GM12878 (cell line): ENCODE data around the gene CNR2. TPM values are rescaled to one million over a fixed set of nuclear protein-coding genes. Genes with fewer than 3 reads are reported as not detected.
"Not testable (repeated sequence)": the region's sequence is repeated elsewhere in the genome, so short reads cannot be mapped to it uniquely, and the experiment has no call there.

Experiments used
- ATAC-seq: fragments of 200-7000 bp; cut with Tn5 transposase; 3 replicates; pipeline ENCODE4 v1.9.1; 2020; ENCODE audit warnings: mild to moderate bottlenecking, moderate library complexity
- BruUV-seq: library from RNA; stranded (reverse); fragments of 400-500 nt; replicated peaks from 2 replicates; lab custom pipeline; 2021; lab: Mats Ljungman, UMichigan
- CTCF ChIA-PET: fragments of 300-600 bp; sonication (Branson Sonifier 250); formaldehyde crosslinking; extraction: SDS; loops from one replicate; lab custom pipeline; 2021; ENCODE audit warnings: inconsistent platforms; lab: Yijun Ruan, JAX
- POLR2A ChIA-PET: fragments of 350-600 bp; formaldehyde crosslinking; extraction: SDS; loops from one replicate; lab custom pipeline; 2021; ENCODE audit warnings: inconsistent platforms; lab: Charles Lee
- RAD21 ChIA-PET: fragments of 300-600 bp; sonication (Branson Sonifier 250); formaldehyde crosslinking; loops from one replicate; lab custom pipeline; 2023; ENCODE audit warnings: antibody characterized with exemption; ENCODE audit not compliant: unreplicated experiment; lab: Charles Lee
- SMC1A ChIA-PET: fragments of 300-600 bp; sonication (Branson Sonifier 250); formaldehyde crosslinking; loops from one replicate; lab custom pipeline; 2023; ENCODE audit not compliant: unreplicated experiment, uncharacterized antibody; lab: Charles Lee
- DNase-seq: peaks from one replicate; pipeline ENCODE4 v3.0.0-alpha.2; 2011; ENCODE audit warnings: low read depth, low spot score
- FAIRE-seq: peaks from 3 replicates; lab custom pipeline; 2011; peaks lifted over from hg19 to GRCh38; lab: Jason Lieb, UNC
- H2AFZ ChIP-seq: 2 replicates; pipeline ENCODE4 v1.6.0; 2011; ENCODE audit warnings: low read depth, low read length, control low read depth; ENCODE audit not compliant: control insufficient read depth
- H3K27ac ChIP-seq: 2 replicates; pipeline ENCODE4 v1.5.1; 2011; ENCODE audit warnings: control low read depth; ENCODE audit not compliant: control insufficient read depth, insufficient read depth
- H3K27me3 ChIP-seq, 2 experiments: replicated peaks in 1 of 2; 2 replicates each; pipeline versions ENCODE4 v1.6.0 to v1.6.1; 2011; ENCODE audit warnings: low read length in 1 of 2; ENCODE audit not compliant: control insufficient read depth in 2 of 2, insufficient read depth in 2 of 2
- H3K36me3 ChIP-seq, 2 experiments: 2 replicates each; pipeline ENCODE4 v1.5.1; 2011; ENCODE audit warnings: low read length in 1 of 2; ENCODE audit not compliant: control insufficient read depth in 2 of 2, insufficient read depth in 2 of 2
- H3K4me1 ChIP-seq: 2 replicates; pipeline ENCODE4 v1.6.1; 2011; ENCODE audit warnings: mild to moderate bottlenecking, low read length, moderate library complexity, mixed read lengths; ENCODE audit not compliant: control insufficient read depth, insufficient read depth
- H3K4me2 ChIP-seq: 2 replicates; pipeline ENCODE4 v1.6.0; 2011; ENCODE audit warnings: control low read depth; ENCODE audit not compliant: control insufficient read depth, insufficient read depth
- H3K4me3 ChIP-seq: fragments of 200-600 bp; sonication (generic); 2 replicates; pipeline ENCODE4 v1.5.1; 2016
- H3K79me2 ChIP-seq: 2 replicates; pipeline ENCODE4 v1.6.0; 2011; ENCODE audit warnings: low read length; ENCODE audit not compliant: control insufficient read depth, insufficient read depth
- H3K9ac ChIP-seq: 2 replicates; pipeline ENCODE4 v1.8.0; 2011; ENCODE audit warnings: low read length, control low read depth, mixed read lengths; ENCODE audit not compliant: control insufficient read depth, insufficient read depth
- H3K9me3 ChIP-seq: replicated peaks from 3 replicates; pipeline ENCODE4 v1.5.1; 2011; ENCODE audit warnings: mild to moderate bottlenecking, low read length; ENCODE audit not compliant: control insufficient read depth, insufficient read depth
- H4K20me1 ChIP-seq: 2 replicates; pipeline ENCODE4 v1.6.0; 2011; ENCODE audit not compliant: control insufficient read depth, insufficient read depth
- CHD1 ChIP-seq: IDR thresholded peaks from 2 replicates; pipeline ENCODE4 v1.6.1; 2012; ENCODE audit warnings: low read depth, low read length, improper control_type of control experiment
- PRDM15 ChIP-seq: fragments of 450-650 bp; formaldehyde crosslinking; IDR thresholded peaks from 2 replicates; pipeline ENCODE4 v1.4.0; 2020; ENCODE audit warnings: mild to moderate bottlenecking, moderate library complexity
- SREBF1 ChIP-seq: IDR thresholded peaks from 2 replicates; pipeline ENCODE4 v1.6.1; 2012; ENCODE audit warnings: mild to moderate bottlenecking, low read length
- WGBS: methylation state at CpG from one replicate; pipeline ENCODE4 v1.1.6; 2016; ENCODE audit warnings: low lambda C conversion rate; ENCODE audit not compliant: insufficient replicate concordance, insufficient coverage; ENCODE audit errors: missing lambda C conversion rate; 5-methylcytosine and 5-hydroxymethylcytosine counted together
- in situ Hi-C: fragments of 300-500 bp; cut with MboI; formaldehyde crosslinking; loops from 9 replicates; pipeline ENCODE4 v1.14.3; 2018; ENCODE audit warnings: mixed read lengths
- intact Hi-C: fragments of 100-400 bp; cut with micrococcal nuclease; formaldehyde crosslinking; loops from one replicate; pipeline ENCODE4 v1.14.2; 2022; ENCODE audit not compliant: unreplicated experiment
- polyA plus RNA-seq, 11 experiments: library from polyadenylated mRNA; depleted of rRNA in 4 of 11; unstranded in 6 of 11; stranded (reverse) in 5 of 11; fragments of >200 nt; fragmentation: Nextera tagmentation in 4 of 11; fragmentation: Illumina TruSeq in 1 of 11; extraction: Ambion mirVana in 4 of 11; extraction: Trizol in 1 of 11; gene quantifications; 1 replicate in 1 of 11; 2 replicates in 10 of 11; pipeline versions ENCODE4 v1.2.1 to v1.2.3, GENCODE V29; 2011 to 2016; ENCODE audit warnings: inconsistent platforms in 2 of 11, missing spikeins in 2 of 11, low read depth in 1 of 11
- total RNA-seq, 4 experiments: library from RNA; depleted of rRNA in 3 of 4; stranded (reverse); fragments of >200 nt in 3 of 4; fragmentation: Illumina TruSeq in 1 of 4; extraction: Trizol in 1 of 4; gene quantifications; 2 replicates each; pipeline versions ENCODE4 v1.2.1 to v1.2.3, GENCODE V29; 2013 to 2021

Gene CNR2
- total and polyA plus RNA-seq, 10 of the 15 experiments (the other 5 are each of a cell fraction or from before 2014, with no cell fraction given), result 0.46 to 19.8 (median 12.2) TPM

- 91% methylated on average over 11 of the region's 12 CpGs for WGBS
- Histone ChIP-seq H4K20me1 (no peaks in the 10 kb centered on the region), H3K4me2 (no peak overlapping the region), H3K36me3 (peaks cover 0 to 4% of the 10 kb centered on the region in 2 experiments; a peak in 3 of 4 replicates), H3K27me3 (no peaks in the 10 kb centered on the region), H3K4me3 (no peak overlapping the region), H3K4me1 (no peaks in the 10 kb centered on the region), H3K9me3 (peaks cover 2% of the 10 kb centered on the region; the same call in 2 of the 3 replicates), H3K9ac (no peak overlapping the region), H3K79me2 (no peaks in the 10 kb centered on the region), H3K27ac (no peak overlapping the region), H2AFZ (no peak overlapping the region)
- ChIA-PET CTCF (interaction anchor here (1.0 to 1.4 kb wide), 2 partner anchors 38 kb away, joined by 3 to 4 read pairs; no protein-coding TSS in a partner anchor), POLR2A (interaction anchor here (0.6 to 1.4 kb wide), 2 partner anchors 24 to 1837 kb away, joined by 3 to 5 read pairs; partner anchors contain the start of gene HMGCL), RAD21 (interaction anchor here (0.6 kb wide), 1 partner anchor 170 kb away, joined by 3 read pairs; no protein-coding TSS in a partner anchor), SMC1A (interaction anchor here (1.1 to 2.0 kb wide), 3 partner anchors 27 to 77 kb away, joined by 4 to 8 read pairs (median 4); no protein-coding TSS in a partner anchor)
- DNase-seq, result no peak
- in situ Hi-C loops, result no loop called here
- no peak for FAIRE-seq
- intact Hi-C loops, result no loop called here
- ATAC-seq, result no peak
- BruUV-seq, result no TSS peak
- TF ChIP-seq PRDM15, result no peak
- no peak for TF ChIP-seq SREBF1
- TF ChIP-seq CHD1, result no peak
Observed at GRCh38 chr1:23848673-23849616, 64.2 kb downstream of the CNR2 start.

GRCh38 chr1:23847482-23848095 lies 65.6 kb downstream of the CNR2 start:
- H3K4me1 ChIP-seq, H3K4me2 ChIP-seq, in situ Hi-C loops, RAD21 ChIA-PET, H3K36me3 ChIP-seq, H4K20me1 ChIP-seq, H3K9me3 ChIP-seq, H3K27ac ChIP-seq, BruUV-seq, H3K79me2 ChIP-seq, ATAC-seq, H3K9ac ChIP-seq, SMC1A ChIA-PET, H2AFZ ChIP-seq, POLR2A ChIA-PET, H3K4me3 ChIP-seq, intact Hi-C loops, DNase-seq, H3K27me3 ChIP-seq, FAIRE-seq: not testable (repeated sequence)
- 100% methylated on average over 2 of the region's 2 CpGs for WGBS
- CTCF ChIA-PET, result interaction anchor here (1.0 kb wide), 1 partner anchor 69 kb away, joined by 3 read pairs; no protein-coding TSS in a partner anchor
